ENCODE results near the gene GPRIN1. TPM values are rescaled to one million over a fixed set of nuclear protein-coding genes. Genes with fewer than 3 reads are reported as not detected.
A peak's percentile ranks its signal among the peaks of the same experiment; 100 is the strongest.

GPRIN1 gene
- polyA plus RNA-seq, 1 donor = 7.0 TPM

GRCh38 chr5:176643491-176644219 lies 33.7 kb upstream of the GPRIN1 start:
- Histone ChIP-seq H3K36me3 (ENCODE audit: control insufficient read depth, insufficient read depth, low read length) (no peaks in the 10 kb centered on the region), H3K9me3 (ENCODE audit: control insufficient read depth, low read depth, low read length) (no peaks in the 10 kb centered on the region), H3K4me1 (ENCODE audit: control insufficient read depth, insufficient read depth, low read length) (peaks cover 14% of the 10 kb centered on the region), H3K27ac (ENCODE audit: low read length) (no peak overlapping the region), H3K4me3 (ENCODE audit: low read length) (no peak overlapping the region), H3K27me3 (ENCODE audit: control insufficient read depth, insufficient read depth, low read length) (no peaks in the 10 kb centered on the region)
- no peak for DNase-seq
- WGBS (ENCODE audit: insufficient coverage, low lambda C conversion rate) = no CpG with 5 or more reads among the region's 11 CpGs

- Histone ChIP-seq H3K4me3 (ENCODE audit: low read length) (no peak overlapping the region), H3K27ac (ENCODE audit: low read length) (no peak overlapping the region), H3K27me3 (ENCODE audit: control insufficient read depth, insufficient read depth, low read length) (peaks cover under 1% of the 10 kb centered on the region), H3K9me3 (ENCODE audit: control insufficient read depth, low read depth, low read length) (no peaks in the 10 kb centered on the region), H3K4me1 (ENCODE audit: control insufficient read depth, insufficient read depth, low read length) (peaks cover 7% of the 10 kb centered on the region), H3K36me3 (ENCODE audit: control insufficient read depth, insufficient read depth, low read length) (no peaks in the 10 kb centered on the region)
- DNase-seq = no peak
- no CpG with 5 or more reads among the region's 15 CpGs for WGBS (ENCODE audit: insufficient coverage, low lambda C conversion rate)
Observed at GRCh38 chr5:176642675-176643490, 32.9 kb upstream of the GPRIN1 start.

- Histone ChIP-seq H3K4me3 (ENCODE audit: low read length) (no peak overlapping the region), H3K9me3 (ENCODE audit: control insufficient read depth, low read depth, low read length) (no peaks in the 10 kb centered on the region), H3K27me3 (ENCODE audit: control insufficient read depth, insufficient read depth, low read length) (peaks cover 15% of the 10 kb centered on the region), H3K4me1 (ENCODE audit: control insufficient read depth, insufficient read depth, low read length) (no peaks in the 10 kb centered on the region), H3K36me3 (ENCODE audit: control insufficient read depth, insufficient read depth, low read length) (no peaks in the 10 kb centered on the region), H3K27ac (ENCODE audit: low read length) (no peak overlapping the region)
- WGBS (ENCODE audit: insufficient coverage, low lambda C conversion rate) = 100% methylated on average over 1 of the region's 4 CpGs
- no peak for DNase-seq
Observed at GRCh38 chr5:176640616-176641015, 30.7 kb upstream of the GPRIN1 start.

DNA sequence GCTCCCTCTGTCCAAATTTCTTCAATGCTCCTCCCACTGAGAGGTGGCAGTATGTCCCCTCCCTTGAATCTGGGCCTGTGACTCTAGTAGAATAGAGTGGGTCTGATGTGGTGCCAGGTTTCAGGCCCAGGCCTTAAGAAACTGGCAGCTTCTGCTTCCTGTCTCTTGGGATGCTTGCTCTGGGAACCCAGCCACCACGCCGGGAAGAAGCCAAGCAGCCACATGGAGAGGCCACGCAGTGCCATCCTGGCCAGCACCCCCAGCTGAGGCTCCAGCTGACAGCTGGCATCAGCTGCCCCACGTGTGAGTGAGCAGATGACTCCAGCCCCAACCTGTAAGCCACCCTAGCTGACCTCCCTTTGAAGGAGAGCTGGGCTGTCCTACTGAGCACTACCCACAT lies 30.0 kb upstream of the GPRIN1 start:
- no peak for DNase-seq
- no peak overlapping the region for H3K27ac ChIP-seq (ENCODE audit: low read length)

DNA sequence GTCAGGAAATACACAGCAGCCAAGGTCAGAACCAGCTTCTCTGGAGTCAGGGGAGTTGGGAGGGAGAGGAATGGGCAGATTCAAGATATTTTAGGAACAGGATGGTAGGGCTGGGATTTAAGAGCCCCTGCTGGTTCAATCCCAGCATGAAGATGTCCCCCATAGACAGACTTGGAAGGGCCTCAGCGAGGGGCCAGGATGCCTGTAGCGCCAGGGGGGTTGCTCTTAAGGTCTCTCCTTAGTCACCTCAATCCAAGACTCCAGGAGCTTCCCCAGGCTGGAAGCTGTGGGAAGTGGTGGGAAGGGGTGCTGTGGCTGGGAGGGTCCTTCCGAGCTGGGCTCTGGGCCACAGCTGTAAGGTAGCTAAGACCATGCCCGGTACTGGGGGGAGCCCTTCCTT lies 29.3 kb upstream of the GPRIN1 start:
- no peak for DNase-seq
- H3K4me3 ChIP-seq (ENCODE audit: low read length) = no peak overlapping the region
- no peaks in the 10 kb centered on the region for H3K9me3 ChIP-seq (ENCODE audit: control insufficient read depth, low read depth, low read length)
- H3K4me1 ChIP-seq (ENCODE audit: control insufficient read depth, insufficient read depth, low read length) = no peaks in the 10 kb centered on the region
- H3K27ac ChIP-seq (ENCODE audit: low read length) = no peak overlapping the region
- no peaks in the 10 kb centered on the region for H3K36me3 ChIP-seq (ENCODE audit: control insufficient read depth, insufficient read depth, low read length)
- H3K27me3 ChIP-seq (ENCODE audit: control insufficient read depth, insufficient read depth, low read length) = peaks cover 24% of the 10 kb centered on the region
- WGBS (ENCODE audit: insufficient coverage, low lambda C conversion rate) = no CpG with 5 or more reads among the region's 4 CpGs

More for the DNA sequence above, 30.0 kb upstream of the GPRIN1 start:
- no CpG with 5 or more reads among the region's 4 CpGs for WGBS (ENCODE audit: insufficient coverage, low lambda C conversion rate)
- no peaks in the 10 kb centered on the region for H3K36me3 ChIP-seq (ENCODE audit: control insufficient read depth, insufficient read depth, low read length)
- H3K4me1 ChIP-seq (ENCODE audit: control insufficient read depth, insufficient read depth, low read length) = no peaks in the 10 kb centered on the region
- no peak overlapping the region for H3K4me3 ChIP-seq (ENCODE audit: low read length)
- peaks cover 21% of the 10 kb centered on the region for H3K27me3 ChIP-seq (ENCODE audit: control insufficient read depth, insufficient read depth, low read length)
- no peaks in the 10 kb centered on the region for H3K9me3 ChIP-seq (ENCODE audit: control insufficient read depth, low read depth, low read length)

DNA sequence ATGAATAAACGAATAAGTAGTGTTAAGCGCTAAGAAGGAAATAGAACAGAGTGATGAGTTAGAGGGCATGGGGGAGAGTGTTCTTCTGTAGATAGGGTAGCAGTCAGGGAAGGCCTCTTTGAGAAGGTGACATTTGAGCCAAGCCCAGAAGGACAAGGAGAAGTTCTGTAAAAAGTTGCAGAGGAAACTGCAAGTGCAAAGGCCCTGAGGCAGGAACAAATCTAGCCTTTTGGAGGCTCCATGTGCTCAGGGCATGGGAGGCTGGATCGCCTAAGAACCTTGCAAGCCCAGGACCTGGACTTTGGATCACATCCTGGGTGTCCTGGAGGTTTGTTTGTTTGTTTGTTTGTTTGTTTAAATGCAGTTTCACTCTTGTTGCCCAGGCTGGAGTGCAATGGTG lies 28.5 kb upstream of the GPRIN1 start:
- DNase-seq = no peak
- 100% methylated on average over 2 of the region's 3 CpGs for WGBS (ENCODE audit: insufficient coverage, low lambda C conversion rate)

GRCh38 chr5:176637556-176637955 lies 27.6 kb upstream of the GPRIN1 start:
- no CpG with 5 or more reads among the region's 4 CpGs for WGBS (ENCODE audit: insufficient coverage, low lambda C conversion rate)
- Histone ChIP-seq H3K4me3 (ENCODE audit: low read length) (no peak overlapping the region), H3K27me3 (ENCODE audit: control insufficient read depth, insufficient read depth, low read length) (peaks cover 41% of the 10 kb centered on the region), H3K9me3 (ENCODE audit: control insufficient read depth, low read depth, low read length) (no peaks in the 10 kb centered on the region), H3K4me1 (ENCODE audit: control insufficient read depth, insufficient read depth, low read length) (no peaks in the 10 kb centered on the region), H3K36me3 (ENCODE audit: control insufficient read depth, insufficient read depth, low read length) (no peaks in the 10 kb centered on the region), H3K27ac (ENCODE audit: low read length) (no peak overlapping the region)
- no peak for DNase-seq

More for the DNA sequence above, 28.5 kb upstream of the GPRIN1 start:
- H3K9me3 ChIP-seq (ENCODE audit: control insufficient read depth, low read depth, low read length) = no peaks in the 10 kb centered on the region
- H3K27ac ChIP-seq (ENCODE audit: low read length) = no peak overlapping the region
- H3K36me3 ChIP-seq (ENCODE audit: control insufficient read depth, insufficient read depth, low read length) = no peaks in the 10 kb centered on the region
- H3K27me3 ChIP-seq (ENCODE audit: control insufficient read depth, insufficient read depth, low read length) = peaks cover 32% of the 10 kb centered on the region
- H3K4me1 ChIP-seq (ENCODE audit: control insufficient read depth, insufficient read depth, low read length) = no peaks in the 10 kb centered on the region
- no peak overlapping the region for H3K4me3 ChIP-seq (ENCODE audit: low read length)

DNA sequence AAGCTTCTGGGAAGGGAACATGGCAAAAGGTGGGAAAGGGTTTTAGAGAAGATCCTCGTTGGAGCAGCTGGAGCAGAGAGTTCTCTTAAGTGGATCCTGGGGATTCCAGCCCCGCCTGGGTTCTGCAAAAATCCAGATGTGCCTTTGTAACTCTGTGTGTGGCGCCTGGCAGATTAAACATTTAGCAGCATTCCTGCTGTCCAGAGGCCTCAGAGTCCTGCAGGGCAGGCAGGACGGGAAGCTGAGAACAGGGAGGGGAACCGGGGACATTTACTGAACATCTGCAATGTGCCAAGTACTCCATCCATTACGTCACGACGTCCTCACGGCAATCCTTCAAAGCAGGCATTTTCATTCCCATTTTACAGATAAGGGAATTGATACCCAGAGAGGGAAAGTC lies 26.5 kb upstream of the GPRIN1 start:
- Histone ChIP-seq H3K4me1 (ENCODE audit: control insufficient read depth, insufficient read depth, low read length) (no peaks in the 10 kb centered on the region), H3K36me3 (ENCODE audit: control insufficient read depth, insufficient read depth, low read length) (no peaks in the 10 kb centered on the region), H3K27me3 (ENCODE audit: control insufficient read depth, insufficient read depth, low read length) (peaks cover 48% of the 10 kb centered on the region), H3K27ac (ENCODE audit: low read length) (no peak overlapping the region), H3K9me3 (ENCODE audit: control insufficient read depth, low read depth, low read length) (no peaks in the 10 kb centered on the region), H3K4me3 (ENCODE audit: low read length) (no peak overlapping the region)
- no peak for DNase-seq
- no CpG with 5 or more reads among the region's 9 CpGs for WGBS (ENCODE audit: insufficient coverage, low lambda C conversion rate)

DNA sequence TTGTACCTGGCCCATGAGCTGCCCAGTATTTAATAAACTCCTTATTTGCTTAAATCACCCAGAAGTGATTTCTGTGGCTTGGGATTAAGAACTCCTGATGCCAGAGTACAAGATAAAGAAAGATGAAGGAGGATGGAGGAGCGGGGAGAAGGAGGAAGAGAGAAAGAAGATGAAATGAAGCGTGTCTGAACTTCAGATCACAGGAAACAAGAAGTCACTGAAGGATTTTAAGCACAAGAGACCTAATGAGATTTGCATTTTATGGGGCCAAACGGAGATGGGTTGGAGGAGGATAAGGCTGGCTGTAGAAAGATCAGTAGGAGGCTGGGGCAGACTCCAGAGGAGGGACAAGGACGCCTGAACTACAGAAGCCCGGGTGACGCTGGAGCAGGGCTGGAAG lies 23.6 kb upstream of the GPRIN1 start:
- WGBS (ENCODE audit: insufficient coverage, low lambda C conversion rate) = 61% methylated on average over 2 of the region's 6 CpGs
- Histone ChIP-seq H3K4me1 (ENCODE audit: control insufficient read depth, insufficient read depth, low read length) (peaks cover 8% of the 10 kb centered on the region), H3K4me3 (ENCODE audit: low read length) (no peak overlapping the region), H3K27ac (ENCODE audit: low read length) (no peak overlapping the region), H3K9me3 (ENCODE audit: control insufficient read depth, low read depth, low read length) (peaks cover 6% of the 10 kb centered on the region), H3K27me3 (ENCODE audit: control insufficient read depth, insufficient read depth, low read length) (peaks cover 74% of the 10 kb centered on the region), H3K36me3 (ENCODE audit: control insufficient read depth, insufficient read depth, low read length) (no peaks in the 10 kb centered on the region)
- DNase-seq = no peak

DNA sequence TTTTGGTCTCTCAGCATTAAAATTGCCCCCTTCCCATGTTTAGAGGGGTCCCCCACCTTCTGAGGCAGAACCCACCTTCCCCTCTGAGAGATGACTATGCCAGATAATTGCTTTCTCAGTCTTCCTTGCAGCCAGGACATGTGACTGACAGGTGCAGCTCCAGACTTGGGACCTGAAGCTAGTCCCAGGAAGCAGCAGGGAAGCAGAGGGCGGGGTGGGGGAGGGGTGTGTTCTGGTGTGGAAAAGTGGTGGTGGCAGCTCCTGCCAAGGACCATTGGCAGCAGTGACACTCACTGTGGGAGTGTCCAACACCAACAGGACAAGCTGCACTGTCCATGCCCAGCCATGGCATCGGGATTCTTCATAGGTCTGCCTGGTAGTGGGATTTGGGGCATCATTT lies 22.8 kb upstream of the GPRIN1 start:
- Histone ChIP-seq H3K9me3 (ENCODE audit: control insufficient read depth, low read depth, low read length) (peaks cover 6% of the 10 kb centered on the region), H3K4me3 (ENCODE audit: low read length) (no peak overlapping the region), H3K27ac (ENCODE audit: low read length) (no peak overlapping the region), H3K27me3 (ENCODE audit: control insufficient read depth, insufficient read depth, low read length) (peaks cover 80% of the 10 kb centered on the region), H3K4me1 (ENCODE audit: control insufficient read depth, insufficient read depth, low read length) (peaks cover 8% of the 10 kb centered on the region), H3K36me3 (ENCODE audit: control insufficient read depth, insufficient read depth, low read length) (no peaks in the 10 kb centered on the region)
- DNase-seq = peak in 1 of 2 donors; percentile 57
- no CpG with 5 or more reads among the region's 2 CpGs for WGBS (ENCODE audit: insufficient coverage, low lambda C conversion rate)

Data from large intestine (tissue), 3 donors.